HepG2 (cell line): Measurements from ENCODE around the gene PDZD2. TPM values are rescaled to one million over a fixed set of nuclear protein-coding genes. Genes with fewer than 3 reads are reported as not detected.

Experiments
- LCORL ChIP-seq, 2 experiments: fragments of 450-650 bp in 1 of 2; sonication (generic) in 1 of 2; formaldehyde crosslinking in 1 of 2; IDR thresholded peaks; 2 replicates each; pipeline versions ENCODE4 v1.5.0 to v1.6.1; 2017 to 2020; ENCODE audit warnings: antibody characterized with exemption in 1 of 2, missing genetic modification reagents in 1 of 2
- NKX3-1 ChIP-seq: sonication (generic); formaldehyde crosslinking; IDR thresholded peaks from 2 replicates; pipeline ENCODE4 v1.5.0; 2020; ENCODE audit warnings: missing genetic modification reagents
- ZFP41 ChIP-seq: sonication (generic); formaldehyde crosslinking; IDR thresholded peaks from 2 replicates; pipeline ENCODE4 v1.4.0; 2020; ENCODE audit warnings: mild to moderate bottlenecking, missing genetic modification reagents, borderline replicate concordance
- ZNF333 ChIP-seq: sonication (generic); formaldehyde crosslinking; IDR thresholded peaks from 2 replicates; pipeline ENCODE4 v1.4.0; 2020; ENCODE audit warnings: mild to moderate bottlenecking, missing genetic modification reagents, borderline replicate concordance
- ZNF775 ChIP-seq: sonication (generic); formaldehyde crosslinking; IDR thresholded peaks from 2 replicates; pipeline ENCODE4 v1.4.0; 2020; ENCODE audit warnings: missing genetic modification reagents, mild to moderate bottlenecking, moderate library complexity, borderline replicate concordance
- polyA plus RNA-seq, 8 experiments: library from polyadenylated mRNA; depleted of rRNA in 3 of 8; stranded (reverse) in 7 of 8; unstranded in 1 of 8; fragments of >200 nt; fragmentation: Illumina TruSeq in 4 of 8; extraction: Trizol in 4 of 8; gene quantifications; 2 replicates each; pipeline versions ENCODE4 v1.2.1 to v1.2.3, GENCODE V29; 2011 to 2016; ENCODE audit warnings: low read depth in 4 of 8, missing spikeins in 1 of 8, mixed read lengths in 1 of 8; ENCODE audit not compliant: insufficient read depth in 1 of 8
- total RNA-seq, 5 experiments: library from RNA; depleted of rRNA; stranded (reverse); fragments of >200 nt; fragmentation: Illumina TruSeq; extraction: Trizol; gene quantifications; 2 replicates each; pipeline ENCODE4 v1.2.3, GENCODE V29; 2016; ENCODE audit warnings: low read depth in 1 of 5
- TF ChIP-seq, protein P1 (sequence below): sonication (generic); formaldehyde crosslinking; conservative IDR thresholded peaks from 2 replicates; pipeline ENCODE4 v1.8.0; 2022; ENCODE audit warnings: low read depth, missing genetic modification reagents
- TF ChIP-seq, protein P2 (sequence below): fragments of 450-650 bp; IDR thresholded peaks from 2 replicates; pipeline ENCODE4 v1.6.1; 2016
- TF ChIP-seq, protein P3 (sequence below): sonication (generic); formaldehyde crosslinking; IDR thresholded peaks from 2 replicates; pipeline ENCODE4 v1.4.0; 2020; ENCODE audit warnings: missing genetic modification reagents

Gene PDZD2
- total and polyA plus RNA-seq, 2 of the 13 experiments (the other 11 are each of a cell fraction or from before 2014, with no cell fraction given), result 0.04 TPM; not detected in 1

DNA sequence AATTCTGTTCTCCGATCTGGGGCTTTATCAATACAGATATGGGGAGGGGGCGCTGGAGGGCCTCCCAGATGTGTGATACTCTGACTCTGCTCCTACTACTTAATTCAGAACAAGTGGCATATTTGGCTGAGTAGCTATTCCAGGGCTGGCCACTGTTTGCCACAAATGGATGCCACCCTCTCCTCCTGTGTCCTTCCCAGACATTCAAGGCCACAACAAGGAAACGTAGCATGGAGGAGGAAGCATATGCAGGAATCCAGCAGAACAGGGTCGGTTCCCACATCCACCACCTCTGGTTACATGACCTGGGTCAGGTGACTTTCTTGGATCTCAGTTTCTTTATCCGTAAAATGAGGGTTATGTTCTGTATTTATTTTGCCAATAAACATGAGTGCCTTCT, 404.2 kb downstream of the PDZD2 start (continued):
- TF ChIP-seq, protein P1, sequence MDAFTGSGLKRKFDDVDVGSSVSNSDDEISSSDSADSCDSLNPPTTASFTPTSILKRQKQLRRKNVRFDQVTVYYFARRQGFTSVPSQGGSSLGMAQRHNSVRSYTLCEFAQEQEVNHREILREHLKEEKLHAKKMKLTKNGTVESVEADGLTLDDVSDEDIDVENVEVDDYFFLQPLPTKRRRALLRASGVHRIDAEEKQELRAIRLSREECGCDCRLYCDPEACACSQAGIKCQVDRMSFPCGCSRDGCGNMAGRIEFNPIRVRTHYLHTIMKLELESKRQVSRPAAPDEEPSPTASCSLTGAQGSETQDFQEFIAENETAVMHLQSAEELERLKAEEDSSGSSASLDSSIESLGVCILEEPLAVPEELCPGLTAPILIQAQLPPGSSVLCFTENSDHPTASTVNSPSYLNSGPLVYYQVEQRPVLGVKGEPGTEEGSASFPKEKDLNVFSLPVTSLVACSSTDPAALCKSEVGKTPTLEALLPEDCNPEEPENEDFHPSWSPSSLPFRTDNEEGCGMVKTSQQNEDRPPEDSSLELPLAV (CRISPR knock-in tag), result no peak
- TF ChIP-seq ZNF775 (CRISPR knock-in tag) (no peak), ZNF333 (CRISPR knock-in tag) (no peak), LCORL (IDR thresholded peaks at IDR 0.05) (no peak), LCORL (CRISPR knock-in tag; IDR thresholded peaks at IDR 0.05) (no peak), NKX3-1 (CRISPR knock-in tag) (no peak), ZFP41 (CRISPR knock-in tag) (no peak)
- TF ChIP-seq, protein P2, sequence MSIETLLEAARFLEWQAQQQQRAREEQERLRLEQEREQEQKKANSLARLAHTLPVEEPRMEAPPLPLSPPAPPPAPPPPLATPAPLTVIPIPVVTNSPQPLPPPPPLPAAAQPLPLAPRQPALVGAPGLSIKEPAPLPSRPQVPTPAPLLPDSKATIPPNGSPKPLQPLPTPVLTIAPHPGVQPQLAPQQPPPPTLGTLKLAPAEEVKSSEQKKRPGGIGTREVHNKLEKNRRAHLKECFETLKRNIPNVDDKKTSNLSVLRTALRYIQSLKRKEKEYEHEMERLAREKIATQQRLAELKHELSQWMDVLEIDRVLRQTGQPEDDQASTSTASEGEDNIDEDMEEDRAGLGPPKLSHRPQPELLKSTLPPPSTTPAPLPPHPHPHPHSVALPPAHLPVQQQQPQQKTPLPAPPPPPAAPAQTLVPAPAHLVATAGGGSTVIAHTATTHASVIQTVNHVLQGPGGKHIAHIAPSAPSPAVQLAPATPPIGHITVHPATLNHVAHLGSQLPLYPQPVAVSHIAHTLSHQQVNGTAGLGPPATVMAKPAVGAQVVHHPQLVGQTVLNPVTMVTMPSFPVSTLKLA, result no peak
- TF ChIP-seq, protein P3, sequence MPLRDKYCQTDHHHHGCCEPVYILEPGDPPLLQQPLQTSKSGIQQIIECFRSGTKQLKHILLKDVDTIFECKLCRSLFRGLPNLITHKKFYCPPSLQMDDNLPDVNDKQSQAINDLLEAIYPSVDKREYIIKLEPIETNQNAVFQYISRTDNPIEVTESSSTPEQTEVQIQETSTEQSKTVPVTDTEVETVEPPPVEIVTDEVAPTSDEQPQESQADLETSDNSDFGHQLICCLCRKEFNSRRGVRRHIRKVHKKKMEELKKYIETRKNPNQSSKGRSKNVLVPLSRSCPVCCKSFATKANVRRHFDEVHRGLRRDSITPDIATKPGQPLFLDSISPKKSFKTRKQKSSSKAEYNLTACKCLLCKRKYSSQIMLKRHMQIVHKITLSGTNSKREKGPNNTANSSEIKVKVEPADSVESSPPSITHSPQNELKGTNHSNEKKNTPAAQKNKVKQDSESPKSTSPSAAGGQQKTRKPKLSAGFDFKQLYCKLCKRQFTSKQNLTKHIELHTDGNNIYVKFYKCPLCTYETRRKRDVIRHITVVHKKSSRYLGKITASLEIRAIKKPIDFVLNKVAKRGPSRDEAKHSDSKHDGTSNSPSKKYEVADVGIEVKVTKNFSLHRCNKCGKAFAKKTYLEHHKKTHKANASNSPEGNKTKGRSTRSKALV (CRISPR knock-in tag), result no peak
- TF ChIP-seq, all 625 proteins: peak for 0
